H7 (cell line): ENCODE measurements around the gene TMEM97. TPM values are rescaled to one million over a fixed set of nuclear protein-coding genes. Genes with fewer than 3 reads are reported as not detected.
A peak's percentile ranks its signal among the peaks of the same experiment; 100 is the strongest.

Source experiments
- DNase-seq: peaks from one replicate; pipeline ENCODE4 v3.0.0; 2012
- H3K27me3 ChIP-seq: 2 replicates; pipeline ENCODE4 v1.6.0; 2011; ENCODE audit warnings: mild to moderate bottlenecking, low read length; ENCODE audit not compliant: control insufficient read depth, insufficient read depth
- H3K36me3 ChIP-seq: replicated peaks from 2 replicates; pipeline ENCODE4 v1.5.1; 2011; ENCODE audit warnings: low read length; ENCODE audit not compliant: control insufficient read depth, insufficient read depth
- H3K4me3 ChIP-seq: 2 replicates; pipeline ENCODE4 v1.5.1; 2011; ENCODE audit warnings: low read depth, mild to moderate bottlenecking, control low read depth, low read length, moderate library complexity; ENCODE audit not compliant: insufficient read depth
- total RNA-seq: library from RNA; depleted of rRNA; stranded (reverse); fragments of >200 nt; shearing (Covaris generic); gene quantifications from 2 replicates; pipeline ENCODE4 v1.2.3, GENCODE V29; 2014

TMEM97 gene
- total RNA-seq, 1 experiment from 2014 or later = 90.4 TPM

DNA sequence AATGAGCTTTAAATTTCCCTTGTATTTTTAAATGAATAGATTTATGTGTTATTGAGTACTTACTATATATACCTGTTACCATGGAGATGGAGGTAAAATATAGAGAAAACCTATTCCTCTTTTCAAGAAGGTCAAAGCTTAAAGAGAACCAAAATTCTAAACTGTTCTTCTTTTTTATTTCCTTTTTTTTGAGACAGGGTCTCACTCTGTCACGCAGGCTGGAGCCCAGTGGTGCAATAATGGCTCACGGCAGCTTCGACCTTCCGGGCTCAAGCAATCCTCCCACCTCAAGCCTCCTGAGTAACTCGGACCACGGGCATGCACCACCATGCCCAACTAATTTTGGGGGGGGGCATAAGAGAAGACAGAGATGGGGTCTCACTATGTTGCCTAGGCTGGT is 25.0 kb upstream of the TMEM97 start:
- DNase-seq = no peak
- H3K4me3 ChIP-seq = no peak overlapping the region
- H3K36me3 ChIP-seq = no peaks in the 10 kb centered on the region
- H3K27me3 ChIP-seq = no peaks in the 10 kb centered on the region

DNA sequence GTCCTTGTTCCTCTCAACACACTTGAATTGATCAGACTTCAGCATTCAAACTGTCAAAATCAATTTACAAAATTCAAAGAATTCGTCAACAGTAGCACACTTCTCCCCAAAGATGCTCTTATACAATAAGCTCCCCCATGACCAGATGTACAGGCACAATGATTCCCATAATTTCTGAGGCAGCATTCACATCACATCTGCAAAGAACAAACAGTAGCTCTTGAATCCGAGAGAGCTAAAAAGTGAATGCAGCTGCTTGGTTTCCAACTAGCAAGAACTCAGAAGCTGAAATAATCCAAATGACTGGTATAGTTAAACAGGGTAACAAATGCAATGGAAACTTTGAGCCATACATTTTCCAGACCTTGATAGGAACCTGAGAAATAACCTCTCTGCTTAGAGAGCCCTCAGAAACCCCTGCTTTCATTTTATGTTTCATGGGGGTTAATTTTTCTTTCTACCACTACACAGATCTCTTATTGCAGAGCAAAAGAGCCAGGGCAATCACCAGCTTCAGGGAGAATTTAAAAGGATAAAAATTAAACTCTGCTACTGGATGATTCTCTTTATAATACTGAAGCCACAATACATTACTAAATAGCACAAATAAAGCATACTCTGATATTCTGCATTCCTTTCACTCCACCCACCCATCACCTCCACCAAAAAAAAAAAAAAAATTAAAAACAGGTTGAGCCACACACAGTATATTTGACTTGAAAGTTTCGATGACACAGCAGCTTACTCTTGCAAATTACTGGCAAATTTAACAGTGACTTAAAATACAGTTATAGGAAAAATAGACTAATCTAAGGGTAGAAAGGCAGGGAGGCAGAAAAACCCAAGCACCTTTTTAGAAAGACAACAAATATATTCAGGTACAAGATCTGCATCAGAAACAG is 23.1 kb upstream of the TMEM97 start:
- Histone ChIP-seq H3K36me3 (no peaks in the 10 kb centered on the region), H3K27me3 (no peaks in the 10 kb centered on the region), H3K4me3 (no peak overlapping the region)
- DNase-seq = no peak

DNA sequence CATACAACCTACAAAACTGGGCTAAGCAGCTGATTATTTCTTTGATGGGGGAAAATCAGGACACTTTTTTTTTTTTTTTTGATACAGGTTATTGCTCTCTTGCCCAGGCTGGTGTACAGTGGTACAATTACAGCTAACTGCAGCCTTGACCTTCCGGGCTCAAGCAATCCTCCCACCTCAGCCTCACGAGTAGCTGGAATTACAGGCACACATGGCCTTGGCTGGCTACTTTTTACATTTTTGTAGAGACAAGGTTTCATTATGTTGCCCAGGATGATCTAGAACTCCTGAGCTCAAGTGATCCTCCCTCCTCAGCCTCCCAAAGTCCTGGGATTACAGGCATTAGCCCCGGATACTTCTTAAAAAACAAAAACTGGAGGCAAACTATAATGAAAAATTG is 20.6 kb upstream of the TMEM97 start:
- no peak for DNase-seq
- H3K36me3 ChIP-seq = no peaks in the 10 kb centered on the region
- no peaks in the 10 kb centered on the region for H3K27me3 ChIP-seq
- no peak overlapping the region for H3K4me3 ChIP-seq

DNA sequence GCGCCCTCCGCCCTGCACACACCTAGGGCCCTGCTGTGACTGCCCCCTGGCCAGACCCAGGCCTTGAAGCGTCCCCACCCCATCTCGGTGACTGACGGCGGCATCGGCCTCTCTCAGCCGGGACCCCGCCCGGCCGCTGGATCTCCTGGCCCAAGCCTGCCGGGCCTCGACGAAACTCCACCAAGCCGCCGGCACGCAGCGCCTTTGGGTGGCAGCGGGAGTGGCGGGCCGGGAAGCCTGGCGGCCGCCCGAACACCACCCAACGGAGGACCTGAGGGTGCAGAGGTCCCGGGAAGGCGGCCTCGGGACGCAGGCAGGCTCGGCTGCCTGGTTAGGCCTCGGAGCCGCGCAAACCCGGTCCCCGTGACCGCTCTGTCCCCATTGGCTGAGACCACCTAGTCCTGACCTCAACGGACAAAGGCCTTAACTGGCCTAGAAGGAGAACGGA is 12.0 kb upstream of the TMEM97 start:
- Histone ChIP-seq H3K4me3 (no peak overlapping the region; the same call in 1 of the 2 replicates), H3K36me3 (no peaks in the 10 kb centered on the region), H3K27me3 (no peaks in the 10 kb centered on the region; the same call in 1 of the 2 replicates)
- DNase-seq = peak; percentile 51

DNA sequence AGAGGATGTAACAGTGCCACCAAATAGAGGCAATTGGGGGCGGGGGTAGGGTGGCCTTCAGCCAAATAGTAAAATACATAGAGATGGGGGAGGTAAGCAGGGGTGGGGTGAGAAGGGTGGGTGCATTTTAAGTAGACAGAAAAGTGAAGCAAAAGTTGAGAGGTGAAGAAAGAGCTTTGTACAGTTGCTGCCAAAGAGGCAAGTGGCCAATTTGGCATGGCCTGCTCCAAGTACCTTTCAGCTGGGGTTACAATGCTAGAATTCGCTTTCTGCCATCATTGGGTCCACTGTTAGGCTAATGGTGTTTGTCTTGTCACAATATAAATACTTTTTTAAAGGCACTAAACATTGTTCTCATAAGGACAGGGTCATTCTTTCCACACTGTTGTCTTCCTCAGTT is 5.2 kb upstream of the TMEM97 start:
- DNase-seq = no peak
- no peaks in the 10 kb centered on the region for H3K36me3 ChIP-seq
- peaks cover 3% of the 10 kb centered on the region for H3K27me3 ChIP-seq
- H3K4me3 ChIP-seq = no peak overlapping the region

DNA sequence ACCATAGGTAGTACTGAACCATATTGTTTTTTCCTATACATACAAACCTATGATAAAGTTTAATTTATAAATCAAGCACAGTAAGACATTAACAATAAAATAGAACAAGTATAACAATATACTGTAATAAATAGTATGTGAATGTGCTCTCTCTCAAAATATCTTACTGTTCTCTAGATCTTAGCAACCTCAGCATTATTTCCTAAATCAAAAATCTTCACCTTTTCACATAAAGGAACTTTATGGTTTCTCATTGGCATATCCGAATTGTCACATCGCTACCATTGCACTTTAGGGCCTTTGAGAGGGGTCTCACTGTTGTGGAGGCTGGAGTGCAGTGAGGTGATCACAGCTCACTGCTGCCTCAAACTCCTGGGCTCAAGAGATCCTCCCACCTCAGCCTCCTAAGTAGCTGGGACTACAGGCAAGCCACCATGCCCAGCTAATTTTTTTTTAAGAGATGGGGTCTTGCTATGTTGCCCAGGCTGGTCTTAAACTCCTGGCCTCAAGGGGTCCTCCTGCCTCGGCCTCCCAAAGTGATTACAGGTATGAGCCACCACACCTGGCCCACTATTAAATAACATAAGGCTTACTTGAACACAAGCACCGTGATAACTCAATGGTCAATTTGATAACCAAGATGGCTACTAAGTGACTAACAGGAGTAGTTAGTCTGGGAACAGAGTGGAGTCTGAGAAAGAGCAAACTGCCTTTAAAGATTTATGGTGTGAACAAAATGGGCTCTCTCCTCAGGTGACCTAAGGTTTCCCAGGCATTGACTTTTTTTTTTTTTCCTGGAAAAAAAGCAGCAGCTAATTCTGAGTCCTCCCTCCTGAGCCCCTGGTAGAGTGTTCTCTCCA is 2.9 kb upstream of the TMEM97 start:
- H3K36me3 ChIP-seq = peaks cover 2% of the 10 kb centered on the region; the same call in 1 of the 2 replicates
- H3K4me3 ChIP-seq = no peak overlapping the region
- DNase-seq = no peak
- peaks cover 3% of the 10 kb centered on the region for H3K27me3 ChIP-seq

DNA sequence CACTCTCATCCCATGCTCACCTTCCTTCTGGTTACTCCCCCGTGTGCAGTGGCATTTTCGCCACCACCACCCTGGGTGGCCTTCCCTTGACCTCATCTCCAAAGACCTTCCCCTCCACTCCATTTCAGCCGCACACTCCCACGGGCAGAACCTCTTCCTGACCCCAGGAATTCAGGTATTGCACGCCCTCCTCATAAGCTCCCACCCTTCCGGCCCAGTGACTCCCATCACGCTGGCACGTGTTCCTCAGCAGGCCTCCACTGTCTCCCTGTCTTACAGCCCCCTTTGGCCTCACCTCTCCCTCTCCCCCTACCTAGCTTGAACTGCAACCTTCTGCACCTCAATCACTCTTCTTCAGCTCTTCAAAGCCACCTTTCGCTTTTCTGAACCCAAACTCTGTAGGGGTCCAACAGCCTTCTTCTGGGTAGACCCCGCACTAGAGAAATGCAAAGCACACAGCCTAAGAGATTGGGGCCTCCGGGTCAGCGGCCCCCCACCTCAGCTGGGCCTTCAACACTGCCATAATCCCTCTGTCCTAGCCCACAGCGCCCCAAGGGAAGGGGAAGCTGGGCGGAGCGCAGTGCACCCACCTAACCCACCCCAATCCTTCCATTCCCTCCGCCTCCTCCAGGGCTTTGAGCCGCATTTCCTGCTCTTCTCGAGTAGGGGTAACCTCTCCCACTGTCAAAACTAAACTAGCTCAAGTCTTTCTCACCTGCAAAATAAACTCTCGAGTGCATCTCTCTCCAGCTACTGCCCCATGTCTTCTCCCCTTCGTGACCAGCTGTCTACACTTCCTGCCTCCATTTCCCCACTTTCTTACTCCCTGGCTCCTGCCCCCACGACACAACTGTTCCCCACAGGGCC is 1.7 kb upstream of the TMEM97 start:
- DNase-seq = peak; percentile 65
- Histone ChIP-seq H3K4me3 (no peak overlapping the region), H3K27me3 (peaks cover 3% of the 10 kb centered on the region), H3K36me3 (peaks cover 2% of the 10 kb centered on the region; the same call in 1 of the 2 replicates)

DNA sequence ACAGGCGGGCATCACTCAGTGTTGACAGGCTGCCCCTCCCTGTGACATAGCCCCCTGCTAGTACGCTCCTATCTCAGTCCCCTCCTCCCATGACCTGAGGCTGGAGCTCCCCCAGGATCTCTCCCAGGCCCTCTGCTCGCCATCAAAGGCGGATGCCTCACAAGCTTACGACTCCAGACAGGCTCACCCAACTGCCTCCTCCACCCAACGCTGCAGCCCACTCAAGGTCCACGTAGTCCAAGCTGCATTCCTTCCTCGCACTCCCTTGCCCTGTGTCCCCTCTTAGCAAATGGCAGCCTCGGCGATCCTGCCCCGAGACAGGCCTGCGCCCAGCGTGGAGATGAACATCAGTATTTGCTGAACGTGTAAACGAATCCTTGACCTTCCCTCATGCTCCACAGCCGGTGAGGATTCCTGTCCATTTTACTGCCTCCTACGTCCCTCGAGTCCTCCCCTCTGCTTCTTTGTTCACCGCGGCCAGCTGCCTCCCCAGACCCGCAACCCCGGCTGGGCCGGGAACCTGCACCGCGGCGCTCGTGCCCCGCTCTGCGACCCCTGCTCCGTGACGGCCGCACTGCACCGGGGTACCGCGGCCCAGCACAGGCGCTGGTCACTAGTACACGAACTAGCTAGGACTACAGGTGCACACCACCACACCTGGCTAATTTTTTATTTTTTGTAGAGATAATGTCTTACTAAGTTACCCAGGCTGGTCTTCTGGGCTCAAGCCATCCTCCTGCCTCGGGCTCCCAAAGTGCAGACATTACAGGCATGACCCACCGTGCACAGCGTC is 838 bp upstream of the TMEM97 start:
- Histone ChIP-seq H3K4me3 (peak overlapping the region; percentile 92), H3K27me3 (peaks cover 3% of the 10 kb centered on the region), H3K36me3 (peaks cover 2% of the 10 kb centered on the region; the same call in 1 of the 2 replicates)
- DNase-seq = peak; percentile 74

DNA sequence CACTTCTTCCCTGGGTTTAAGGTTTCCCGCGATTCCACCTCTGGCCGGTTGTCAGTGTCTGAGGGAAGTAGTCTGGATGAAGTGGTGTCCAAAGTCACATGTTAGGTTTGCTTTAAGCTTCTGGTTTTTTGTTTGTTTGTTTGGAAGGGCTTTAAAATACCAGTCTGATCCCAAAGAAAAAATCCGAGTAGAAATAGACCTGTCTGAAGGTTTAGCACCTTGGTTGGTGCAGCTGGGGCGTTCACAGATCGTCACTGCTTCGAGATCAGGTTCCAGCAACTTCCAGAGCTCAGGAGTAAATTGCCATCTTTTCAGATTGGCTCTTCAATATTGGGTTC is 567 bp downstream of the TMEM97 start:
- peak overlapping the region; percentile 92 for H3K4me3 ChIP-seq
- H3K36me3 ChIP-seq = peaks cover 2% of the 10 kb centered on the region; the same call in 1 of the 2 replicates
- no peak for DNase-seq
- peaks cover 3% of the 10 kb centered on the region for H3K27me3 ChIP-seq

DNA sequence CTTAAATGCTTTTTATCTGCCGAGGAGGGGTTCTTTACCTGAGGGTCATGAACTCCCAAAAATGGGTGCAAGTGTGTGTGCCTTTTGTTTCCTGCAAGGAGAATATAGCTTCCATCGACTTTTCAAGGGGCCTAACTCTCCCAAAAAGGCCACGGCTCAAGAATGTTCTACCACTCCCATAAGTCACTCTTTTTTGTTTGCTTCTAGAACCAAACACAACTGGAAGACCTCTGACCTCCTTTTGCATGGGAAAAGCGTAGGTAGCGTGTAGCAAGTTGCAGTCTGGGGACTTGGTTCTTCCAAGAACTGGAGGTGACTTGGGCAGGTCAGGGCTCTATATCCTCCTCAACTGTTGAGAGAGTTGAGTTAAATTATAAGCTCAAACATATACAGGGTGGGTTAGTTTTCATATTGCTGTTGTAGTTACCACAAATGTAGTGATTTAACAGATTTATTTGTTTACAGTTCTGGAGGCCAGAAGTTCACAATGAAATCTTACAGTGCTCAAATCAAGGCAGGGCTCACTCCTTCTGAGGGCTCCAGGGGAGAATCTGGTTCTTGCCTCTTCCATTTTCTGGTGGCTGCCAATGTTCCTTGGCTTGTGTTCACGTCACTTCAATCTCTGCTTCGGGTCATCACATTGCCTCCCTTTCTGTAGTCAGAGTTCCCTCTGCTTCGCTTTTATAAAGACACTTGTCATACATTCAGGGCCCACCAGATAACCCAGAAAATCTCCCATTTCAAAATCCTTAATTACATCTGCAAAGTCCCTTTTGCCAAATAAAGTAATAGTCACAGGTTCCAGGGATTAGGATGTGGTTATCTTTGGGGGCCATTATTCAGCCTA is 1.4 kb downstream of the TMEM97 start:
- Histone ChIP-seq H3K27me3 (peaks cover 3% of the 10 kb centered on the region), H3K4me3 (peak overlapping the region; percentile 92), H3K36me3 (peaks cover 2% of the 10 kb centered on the region; the same call in 1 of the 2 replicates)
- no peak for DNase-seq

DNA sequence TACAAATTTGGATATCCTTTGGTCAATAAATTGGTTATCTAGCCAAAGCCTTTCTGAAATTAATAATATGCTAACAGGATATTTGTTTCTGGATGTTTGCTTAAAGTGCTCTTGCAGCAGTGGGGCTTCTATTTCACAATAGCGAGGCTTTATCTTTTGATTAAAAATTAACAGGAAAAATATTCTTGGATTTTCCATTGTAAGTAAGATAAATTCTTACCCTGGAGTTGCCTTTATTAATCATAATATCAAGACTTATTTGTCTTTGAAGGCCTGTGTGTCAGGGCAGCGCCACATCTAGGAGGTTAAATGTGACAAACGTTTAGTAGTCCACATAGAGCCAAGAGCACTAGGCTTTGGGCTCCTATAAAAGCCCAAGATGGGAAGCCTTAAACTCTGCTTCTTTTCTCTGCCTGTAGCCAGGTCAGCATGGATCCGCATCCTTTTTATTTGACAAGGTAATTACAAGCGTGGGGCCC is 5.3 kb downstream of the TMEM97 start:
- Histone ChIP-seq H3K36me3 (peaks cover 16% of the 10 kb centered on the region), H3K4me3 (no peak overlapping the region), H3K27me3 (no peaks in the 10 kb centered on the region)
- no peak for DNase-seq

DNA sequence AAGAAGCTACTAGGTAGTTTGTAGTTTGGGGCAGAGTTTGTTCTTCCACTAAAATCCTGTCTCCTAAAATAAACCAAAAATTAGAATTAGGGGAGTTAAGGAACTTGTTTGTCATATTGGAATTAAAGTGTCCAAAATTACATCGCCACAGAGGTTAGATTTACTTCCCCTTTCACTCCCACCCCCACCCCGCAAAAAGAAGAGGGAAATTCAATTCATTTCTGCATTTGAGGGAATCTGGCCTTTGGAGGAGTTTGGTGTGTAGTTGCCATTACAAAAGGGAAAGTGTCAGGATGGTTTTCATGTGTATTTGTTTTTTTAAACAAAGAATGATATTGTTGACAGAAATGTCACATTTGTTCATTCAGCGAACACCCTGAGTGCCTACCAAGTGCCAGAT is 5.8 kb downstream of the TMEM97 start:
- no peaks in the 10 kb centered on the region for H3K27me3 ChIP-seq
- H3K4me3 ChIP-seq = no peak overlapping the region
- H3K36me3 ChIP-seq = peaks cover 17% of the 10 kb centered on the region
- DNase-seq = no peak

DNA sequence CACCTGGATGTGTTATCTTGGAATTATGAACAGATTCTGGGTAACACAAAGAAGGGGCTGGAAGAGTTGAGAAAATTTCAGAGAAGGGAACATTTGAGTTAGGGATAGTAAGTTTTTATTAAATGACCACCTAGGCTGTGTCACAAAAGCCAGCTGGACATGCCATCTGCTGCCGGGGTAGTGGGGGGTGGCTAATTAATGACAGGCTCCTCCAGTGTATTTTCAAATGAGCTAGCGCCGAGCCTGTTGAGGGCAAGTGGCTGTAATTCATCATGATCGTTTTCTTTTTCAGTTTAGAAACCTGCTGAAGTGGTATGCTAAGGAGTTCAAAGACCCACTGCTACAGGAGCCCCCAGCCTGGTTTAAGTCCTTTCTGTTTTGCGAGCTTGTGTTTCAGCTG is 6.2 kb downstream of the TMEM97 start:
- peaks cover 17% of the 10 kb centered on the region for H3K36me3 ChIP-seq
- no peaks in the 10 kb centered on the region for H3K27me3 ChIP-seq
- no peak for DNase-seq
- no peak overlapping the region for H3K4me3 ChIP-seq
